ENCODE measurements around the gene KIR2DL4. TPM values are rescaled to one million over a fixed set of nuclear protein-coding genes. Genes with fewer than 3 reads are reported as not detected.
"Not testable (repeated sequence)": the region's sequence is repeated elsewhere in the genome, so short reads cannot be mapped to it uniquely, and the experiment has no call there.

The KIR2DL4 gene
- total RNA-seq, 2 experiments from 2014 or later = not detected

- H3K27me3 Mint-ChIP-seq; H3K27ac Mint-ChIP-seq; H3K9me3 Mint-ChIP-seq; CTCF ChIA-PET; H3K4me3 Mint-ChIP-seq; H3K4me1 Mint-ChIP-seq; POLR2A ChIA-PET; H3K36me3 Mint-ChIP-seq (ENCODE audit: low read depth); DNase-seq: not testable (repeated sequence)
These were observed 60.0 kb downstream of the KIR2DL4 start for GRCh38 chr19:54863459-54863858.

Other genes with a start within 250 kb of the KIR2DL4 start
- not detected for gene LILRA2, start 229.8 kb upstream of the KIR2DL4 start, total RNA-seq
- gene LILRA1, start 210.0 kb upstream of the KIR2DL4 start, total RNA-seq = not detected
- gene LILRB1, start 173.1 kb upstream of the KIR2DL4 start, total RNA-seq = under 1 TPM; 0.08 to 0.38 TPM
- not detected for gene LILRB4, start 140.6 kb upstream of the KIR2DL4 start, total RNA-seq
- not detected for gene KIR3DL3, start 79.2 kb upstream of the KIR2DL4 start, total RNA-seq
- gene KIR2DL3, start 65.1 kb upstream of the KIR2DL4 start, total RNA-seq = not detected
- gene KIR2DL1, start 33.8 kb upstream of the KIR2DL4 start, total RNA-seq = not detected
- gene KIR3DL1, start 12.9 kb downstream of the KIR2DL4 start, total RNA-seq = under 1 TPM in 1 of 2 experiments, not detected in 1; 0.23 TPM
- gene KIR2DS4, start 29.1 kb downstream of the KIR2DL4 start, total RNA-seq = not detected
- gene KIR3DL2, start 46.8 kb downstream of the KIR2DL4 start, total RNA-seq = 1 to 10 TPM in 1 of 2 experiments, under 1 TPM in 1; 0.75 to 1.1 TPM
- gene FCAR, start 70.6 kb downstream of the KIR2DL4 start, total RNA-seq = not detected
- gene NCR1, start 102.5 kb downstream of the KIR2DL4 start, total RNA-seq = not detected
- gene NLRP7, start 143.9 kb downstream of the KIR2DL4 start, total RNA-seq = not detected
- 10 to 100 TPM; 14.3 to 14.8 TPM for gene NLRP2, start 162.8 kb downstream of the KIR2DL4 start, total RNA-seq
- gene GP6, start 234.7 kb downstream of the KIR2DL4 start, total RNA-seq = under 1 TPM in 1 of 2 experiments, not detected in 1; 0.18 TPM